DMS 273 (cell line): ENCODE measurements around the gene LDLRAD3.

ENCODE experiments used
- DNase-seq: peaks from one replicate; lab custom pipeline; 2025; ENCODE audit not compliant: unreplicated experiment; lab: John Stamatoyannopoulos, UW

The LDLRAD3 gene

DNA sequence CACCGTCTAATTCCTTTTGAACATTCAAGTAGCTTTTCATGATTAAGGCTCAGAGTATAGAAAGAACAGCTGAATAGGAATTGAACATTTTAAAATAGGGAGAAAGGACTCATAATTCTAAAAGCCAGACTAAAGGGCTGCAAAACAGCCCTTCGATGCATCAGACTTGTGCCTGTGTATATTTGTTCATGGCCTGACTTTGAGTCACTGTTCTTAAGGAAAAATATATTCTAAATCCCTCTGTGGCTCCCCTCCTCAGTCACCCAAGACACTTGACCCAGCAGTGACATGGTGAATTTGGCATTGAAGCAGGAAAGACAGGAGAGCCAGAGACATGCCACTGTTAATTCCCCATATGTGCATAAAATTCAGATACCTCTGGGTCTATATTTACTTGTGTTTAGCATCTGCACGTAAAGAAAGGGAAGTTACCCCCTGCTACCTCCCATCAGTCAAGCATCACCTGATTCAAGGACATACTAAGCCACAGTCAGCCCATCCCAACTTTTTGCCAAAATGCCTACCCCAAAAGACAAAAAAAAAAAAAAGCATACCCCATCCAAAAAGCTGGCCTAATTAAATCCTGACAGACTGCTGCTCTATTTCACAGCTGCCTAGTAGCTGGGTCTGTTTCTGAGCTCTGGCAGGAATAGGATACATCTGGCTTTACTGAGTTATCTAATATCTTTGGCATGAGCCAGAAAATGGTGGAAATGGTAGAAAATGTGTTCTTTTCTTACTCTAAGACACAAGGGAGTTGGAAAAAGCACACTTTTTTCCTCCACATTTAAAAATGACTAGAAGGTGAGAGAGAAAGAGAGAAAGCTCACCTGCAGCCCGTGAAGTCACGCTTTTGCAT, 251.9 kb downstream of the LDLRAD3 start:
- peak; percentile 75 for DNase-seq

DNA sequence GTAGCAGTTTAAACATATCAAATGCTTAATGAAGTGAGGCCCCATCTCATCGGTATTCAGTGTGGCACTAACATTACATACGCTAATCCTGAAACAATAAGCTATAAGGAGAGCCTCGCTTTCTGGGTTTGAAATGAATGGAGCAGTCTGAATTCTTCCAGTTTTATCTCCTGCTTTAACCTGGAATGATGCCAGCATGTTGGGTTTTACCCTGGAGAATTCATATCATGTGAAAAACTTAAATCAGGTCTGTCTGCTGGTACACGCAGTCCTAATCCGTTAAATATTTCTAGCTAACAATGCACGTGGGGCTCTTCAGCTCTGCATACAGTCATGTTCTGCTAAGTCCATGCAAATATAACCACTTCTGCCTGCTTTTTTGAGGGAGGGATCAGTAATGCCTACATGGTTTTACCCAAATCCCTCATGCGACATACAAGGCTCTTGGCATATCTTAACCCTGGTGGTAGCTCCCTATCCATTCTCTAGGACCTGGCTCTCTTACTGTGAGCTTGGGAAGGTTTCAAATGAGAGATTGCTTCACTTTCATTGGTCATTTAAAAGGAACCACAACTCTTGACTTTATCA, 252.6 kb downstream of the LDLRAD3 start:
- DNase-seq, result peak; percentile 42

DNA sequence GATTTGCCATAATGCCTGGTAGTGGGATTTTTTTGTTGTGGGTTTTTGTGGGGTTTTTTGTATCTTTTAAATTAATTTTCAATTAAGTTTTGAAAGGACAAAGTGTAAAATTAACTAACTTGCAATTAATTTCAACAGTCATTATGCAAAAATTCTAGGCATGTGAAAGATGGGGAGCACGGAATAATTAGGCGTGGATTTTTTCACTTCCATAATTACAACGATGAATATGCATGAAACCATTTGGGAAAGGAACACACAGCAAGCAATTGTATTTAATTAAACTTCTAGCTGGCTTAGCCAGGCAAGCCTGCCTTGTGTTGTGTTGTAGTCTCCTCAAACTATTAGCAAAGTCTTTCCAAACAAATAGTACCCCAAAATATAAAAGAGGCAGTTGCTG, 257.5 kb downstream of the LDLRAD3 start:
- no peak for DNase-seq

DNA sequence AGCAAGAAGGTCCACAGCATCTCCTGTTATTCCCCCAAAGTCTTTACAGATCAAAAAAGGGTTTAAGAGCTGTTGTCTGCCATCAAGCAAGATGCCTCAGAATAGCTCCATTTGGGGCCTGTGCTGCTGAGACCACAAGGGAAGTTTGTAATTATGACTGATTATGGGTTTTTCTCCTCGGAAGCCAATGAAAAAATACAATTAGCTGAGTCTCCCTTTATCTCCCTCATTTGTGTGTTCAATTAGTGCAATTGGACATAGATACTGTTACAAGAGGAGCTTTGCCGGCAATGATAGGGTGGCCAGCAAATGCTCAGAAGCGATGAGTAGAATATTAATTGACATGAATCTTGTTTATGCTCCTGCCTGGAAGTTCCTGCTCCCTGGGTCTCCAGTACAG, 261.7 kb downstream of the LDLRAD3 start:
- DNase-seq, result no peak

DNA sequence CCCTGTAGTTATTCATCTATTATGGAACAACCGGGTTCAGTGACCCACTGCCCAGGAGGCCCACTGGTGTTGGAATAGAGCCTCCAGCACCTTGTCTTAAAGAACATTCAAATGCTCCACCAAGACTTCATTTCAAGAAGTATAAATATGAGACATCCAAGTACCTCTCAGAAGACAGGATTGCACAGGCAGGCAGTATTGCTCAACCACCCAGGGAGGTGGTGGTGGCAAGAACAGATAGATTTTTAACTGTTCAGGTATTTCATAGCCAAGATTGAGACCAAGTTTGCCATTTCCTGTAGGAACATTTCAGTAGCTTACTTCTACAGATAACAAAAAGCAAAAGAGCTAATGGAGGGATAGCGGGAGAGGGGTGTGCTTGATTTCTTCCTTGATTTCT, 266.7 kb downstream of the LDLRAD3 start:
- no peak for DNase-seq

DNA sequence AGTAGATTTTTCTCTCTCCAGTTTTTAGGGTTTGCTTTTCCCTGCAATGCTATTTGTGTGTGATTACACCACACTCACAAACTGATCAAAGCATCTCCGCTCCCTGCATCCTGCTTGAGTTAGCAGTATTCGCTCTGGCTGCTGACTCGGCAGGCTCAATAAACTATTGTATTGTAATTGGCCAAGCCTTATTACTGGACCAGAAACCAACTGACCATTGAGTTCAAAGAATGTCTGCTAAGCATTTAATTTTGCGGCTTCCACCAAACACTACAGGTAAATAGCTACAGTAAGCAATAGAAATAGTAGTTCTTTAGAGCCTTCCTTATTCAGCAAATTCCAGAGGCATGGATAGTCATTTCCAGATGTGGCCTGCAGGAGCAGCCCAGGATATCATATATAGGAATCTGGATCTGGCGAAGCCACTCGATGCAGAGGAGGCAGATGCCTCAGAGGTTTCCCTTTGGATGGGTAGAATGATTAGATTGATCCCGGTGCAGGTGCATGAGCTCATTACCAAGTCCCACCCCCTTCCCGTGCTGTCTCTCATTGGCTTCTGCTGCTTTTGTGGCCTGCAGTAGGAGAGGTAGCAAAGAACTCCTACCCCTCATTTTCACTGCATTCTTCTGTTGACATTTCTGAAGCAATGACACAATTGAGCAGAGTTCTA, 268.0 kb downstream of the LDLRAD3 start:
- no peak for DNase-seq

DNA sequence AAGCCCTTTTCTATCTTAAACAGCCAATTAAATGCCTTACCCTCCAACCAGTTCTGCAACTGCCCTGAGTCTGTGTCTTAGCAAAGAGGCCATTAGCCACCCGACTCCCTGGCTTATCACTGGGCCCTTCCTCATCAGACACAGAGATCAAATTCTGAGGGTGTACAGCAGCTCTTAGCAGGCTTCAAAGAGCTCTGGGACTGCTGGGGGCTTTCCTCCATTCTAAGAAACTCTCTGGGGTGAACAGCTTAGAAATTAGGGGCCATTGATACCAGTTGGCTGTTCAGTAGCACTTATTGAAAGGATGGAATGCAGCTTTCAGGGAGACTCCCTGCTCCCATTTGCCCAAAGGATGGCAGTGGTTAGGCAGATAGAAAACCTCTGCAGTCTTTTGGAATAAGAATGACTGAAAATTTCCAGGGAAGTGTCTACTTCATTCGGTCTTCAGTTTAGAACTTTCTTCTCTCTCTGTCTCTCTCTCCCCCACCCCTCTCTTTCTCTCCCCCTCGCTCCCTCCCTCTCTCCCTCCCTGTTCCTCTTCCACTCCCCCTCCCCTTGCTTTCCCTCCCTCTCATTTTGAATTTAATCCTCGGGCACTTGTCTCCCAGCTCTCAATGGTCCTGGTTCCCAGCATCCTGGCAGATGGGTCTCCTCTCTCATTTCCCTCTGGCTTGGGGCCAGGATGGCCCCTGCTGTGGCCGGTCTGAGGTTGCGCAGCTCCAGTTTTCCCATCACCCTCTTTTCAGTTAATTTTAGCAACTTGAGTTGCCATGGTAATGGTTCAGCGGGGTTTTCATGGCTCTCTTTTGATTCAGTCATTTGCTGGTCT, 268.9 kb downstream of the LDLRAD3 start:
- peak; percentile 62 for DNase-seq

DNA sequence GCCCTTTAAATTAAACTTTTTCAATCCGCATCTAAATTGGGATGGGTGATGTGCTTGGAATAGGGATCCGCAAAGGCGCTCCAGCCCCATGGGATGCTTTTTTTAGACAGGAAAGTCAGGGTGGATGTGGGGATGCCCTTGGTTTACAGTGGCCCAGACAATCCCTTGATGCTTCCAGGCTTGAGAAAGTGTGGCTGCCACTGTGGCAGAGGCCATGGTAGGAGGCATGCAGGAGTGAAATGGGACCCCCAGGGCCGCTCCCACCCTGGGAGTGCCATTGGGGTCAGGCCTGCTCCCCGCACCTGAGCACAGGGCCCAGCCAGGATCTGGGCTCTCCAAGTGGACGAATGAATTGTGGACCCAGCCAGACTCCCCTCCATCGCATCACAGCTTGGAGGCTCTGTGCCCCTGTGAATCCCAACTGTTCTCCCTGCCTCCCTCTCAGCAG, 269.6 kb downstream of the LDLRAD3 start:
- no peak for DNase-seq

DNA sequence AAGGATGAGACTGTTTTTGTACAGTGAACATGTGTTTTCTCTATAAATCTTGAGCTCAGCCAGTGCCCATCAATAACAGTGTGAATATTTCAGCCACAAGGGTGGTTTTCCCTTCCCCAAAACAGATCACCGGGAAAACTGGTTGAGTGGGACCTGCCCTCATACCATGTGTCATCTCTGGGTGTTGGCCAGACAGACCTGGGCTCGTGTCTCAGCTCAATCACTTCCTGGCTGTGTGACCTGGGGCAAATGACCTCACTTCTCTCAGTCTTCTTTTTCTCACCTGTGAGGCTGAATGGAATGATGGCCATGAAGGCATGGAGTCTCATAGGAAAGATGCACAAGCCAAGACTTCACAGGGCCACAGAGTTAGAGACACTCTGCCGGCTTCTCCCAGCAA, 270.6 kb downstream of the LDLRAD3 start:
- DNase-seq, result no peak

DNA sequence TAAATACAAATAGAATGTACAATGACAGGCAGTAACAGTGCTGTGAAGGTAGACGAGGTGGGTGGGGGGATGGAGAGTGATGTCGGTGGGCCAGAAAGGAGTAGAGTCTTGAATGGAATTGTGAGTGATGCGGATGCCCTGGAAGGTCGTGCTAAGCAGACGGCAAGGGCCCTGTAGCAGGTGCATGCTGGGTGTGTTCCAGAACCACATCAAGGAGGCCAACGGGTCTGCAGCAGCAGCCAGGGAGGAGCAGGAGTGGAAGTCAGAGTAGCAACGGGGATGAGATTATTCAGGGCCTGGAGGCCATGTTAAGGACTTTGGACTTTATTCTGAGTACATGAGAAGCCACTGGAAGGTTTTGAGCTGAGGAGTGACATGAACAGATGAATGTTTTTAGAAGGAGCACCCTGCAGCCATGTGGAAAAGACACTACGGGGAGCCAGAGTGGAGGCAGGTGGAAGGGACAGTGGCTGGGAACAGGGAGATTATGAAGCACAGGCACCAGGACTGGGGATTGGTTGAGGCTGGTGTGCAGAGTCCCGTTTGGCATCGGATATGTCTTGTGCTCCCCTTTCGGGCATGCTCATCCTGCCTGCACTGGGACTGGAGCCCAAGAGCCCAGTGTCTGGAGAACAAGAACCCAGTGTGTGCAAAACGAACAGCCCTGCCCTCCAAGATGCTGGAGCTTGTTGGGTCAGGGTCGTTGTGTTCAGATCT, 271.3 kb downstream of the LDLRAD3 start:
- no peak for DNase-seq

DNA sequence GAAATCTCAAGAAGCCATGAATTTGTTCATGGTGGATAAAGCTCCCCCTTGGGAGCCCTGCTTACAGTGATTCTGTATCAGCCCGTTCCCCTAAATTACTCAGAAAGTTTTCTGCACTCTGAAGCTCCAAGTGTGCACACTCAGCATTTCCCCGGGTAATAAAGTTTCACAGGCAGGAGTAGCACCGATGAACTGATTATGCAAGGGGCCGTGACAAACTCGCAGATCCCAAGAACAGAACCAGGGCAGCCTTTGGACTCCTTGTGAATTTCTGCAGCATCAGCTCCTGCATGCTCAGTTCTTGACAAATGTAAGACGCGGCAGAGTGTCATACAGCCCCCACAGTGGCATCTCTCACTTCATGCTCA, 271.8 kb downstream of the LDLRAD3 start:
- DNase-seq, result no peak

DNA sequence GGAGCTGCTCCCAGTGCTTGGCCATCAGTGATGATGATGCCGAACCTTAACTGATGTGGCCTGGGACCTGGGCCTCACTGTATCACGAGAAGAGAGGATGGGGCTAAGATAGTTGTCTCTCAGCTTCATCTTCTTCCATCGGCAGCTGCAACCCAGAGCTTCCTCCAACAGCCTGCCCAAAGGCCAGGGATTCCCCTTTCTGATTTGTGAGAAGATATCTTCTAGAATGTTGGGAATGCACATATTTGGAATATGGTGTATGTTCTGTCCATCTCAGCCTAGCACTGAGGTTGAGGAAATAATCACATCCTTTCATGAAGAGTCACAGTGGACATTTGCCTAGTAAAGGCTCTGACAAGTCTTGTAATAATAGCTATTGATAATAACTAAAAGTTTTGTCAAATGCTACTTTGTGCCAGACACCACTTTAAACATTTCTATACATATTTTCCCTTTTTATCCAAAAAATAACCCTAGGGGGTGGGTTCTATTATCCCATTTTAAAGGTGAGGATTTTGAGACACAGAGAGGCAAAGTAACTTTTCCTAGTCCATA, 272.3 kb downstream of the LDLRAD3 start:
- DNase-seq, result no peak

DNA sequence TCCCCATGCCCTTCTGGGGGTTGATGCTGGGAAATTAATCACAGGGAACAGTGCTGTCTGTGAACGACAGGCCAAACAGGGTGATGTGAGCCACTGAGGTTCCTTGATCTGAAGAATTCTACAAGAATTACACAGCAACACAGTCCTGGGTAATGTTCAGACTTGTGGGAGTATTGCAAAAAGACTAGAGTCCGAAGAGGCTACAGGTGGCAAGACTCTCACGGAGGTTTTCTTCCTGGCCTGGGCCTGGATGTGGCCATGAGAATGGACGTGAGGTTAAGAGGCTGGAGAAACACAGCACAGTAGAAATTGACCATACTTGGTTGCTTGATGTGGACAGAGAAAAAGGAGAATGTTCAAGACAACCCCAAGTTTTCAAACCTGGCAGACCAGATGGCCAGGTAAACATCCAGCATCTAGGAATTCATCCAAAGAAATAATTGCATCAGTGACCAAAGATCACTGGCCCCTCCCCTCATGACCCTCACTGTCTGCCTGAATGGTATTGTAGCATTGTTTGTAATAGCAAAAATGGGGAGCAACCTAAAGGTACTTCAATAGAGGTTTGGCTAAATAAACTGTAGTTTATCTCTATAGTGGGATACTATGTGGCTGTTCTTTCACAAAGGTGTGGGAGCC, 274.5 kb downstream of the LDLRAD3 start:
- no peak for DNase-seq

DNA sequence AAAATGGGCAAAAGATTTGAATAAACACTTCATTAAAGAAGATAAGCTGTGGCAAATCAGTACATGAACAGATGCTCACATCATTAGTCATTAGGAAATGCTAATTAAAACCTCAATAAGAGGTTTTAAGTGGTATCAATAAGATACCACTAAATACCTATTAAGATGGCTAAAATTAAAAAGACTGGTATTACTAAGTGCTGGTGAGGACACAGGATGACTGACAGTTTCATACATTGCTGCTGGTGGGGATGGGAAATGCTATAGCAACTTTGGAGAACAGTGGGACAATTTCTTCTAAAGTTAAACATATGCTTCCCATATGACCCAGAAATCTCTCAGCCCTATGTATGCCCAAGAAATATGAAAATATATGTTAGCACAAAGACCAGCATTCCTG, 276.1 kb downstream of the LDLRAD3 start:
- no peak for DNase-seq

DNA sequence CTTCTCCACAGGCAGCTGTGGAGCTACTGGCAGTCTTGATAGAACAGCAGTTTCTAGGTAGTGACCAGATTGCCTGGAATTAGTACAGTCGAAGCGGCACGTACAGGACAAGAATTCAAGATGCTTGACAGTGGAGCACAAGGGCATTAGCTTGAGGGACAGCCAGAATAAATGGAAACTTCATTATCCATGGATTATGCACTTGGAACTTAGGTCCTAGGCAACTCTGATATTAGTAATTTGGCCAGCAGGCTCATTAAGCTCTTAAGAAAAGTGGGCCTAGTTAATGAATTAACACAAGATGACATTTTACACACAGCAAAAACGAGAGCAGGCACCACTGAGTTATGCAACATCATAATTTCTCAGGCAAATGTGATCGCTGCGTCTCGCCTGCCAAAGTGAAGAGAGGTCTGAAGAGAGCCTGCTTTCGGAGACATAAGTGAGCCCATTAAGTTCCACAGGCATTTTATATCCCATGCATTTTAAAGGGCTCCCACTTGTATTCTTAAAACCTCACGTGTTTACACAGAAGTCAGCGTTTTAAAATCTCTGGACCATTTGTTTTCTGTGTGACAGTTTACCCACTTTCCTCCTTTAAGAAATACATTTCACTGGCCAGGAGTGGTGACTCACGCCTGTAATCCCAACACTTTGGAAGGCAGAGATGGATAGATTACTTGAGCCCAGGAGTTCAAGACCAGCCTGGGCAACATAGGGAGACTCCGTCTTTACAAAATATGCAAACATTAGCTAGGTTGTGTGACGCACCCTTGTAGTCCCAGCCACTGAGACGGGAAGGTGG, 279.2 kb downstream of the LDLRAD3 start:
- DNase-seq, result peak; percentile 61

DNA sequence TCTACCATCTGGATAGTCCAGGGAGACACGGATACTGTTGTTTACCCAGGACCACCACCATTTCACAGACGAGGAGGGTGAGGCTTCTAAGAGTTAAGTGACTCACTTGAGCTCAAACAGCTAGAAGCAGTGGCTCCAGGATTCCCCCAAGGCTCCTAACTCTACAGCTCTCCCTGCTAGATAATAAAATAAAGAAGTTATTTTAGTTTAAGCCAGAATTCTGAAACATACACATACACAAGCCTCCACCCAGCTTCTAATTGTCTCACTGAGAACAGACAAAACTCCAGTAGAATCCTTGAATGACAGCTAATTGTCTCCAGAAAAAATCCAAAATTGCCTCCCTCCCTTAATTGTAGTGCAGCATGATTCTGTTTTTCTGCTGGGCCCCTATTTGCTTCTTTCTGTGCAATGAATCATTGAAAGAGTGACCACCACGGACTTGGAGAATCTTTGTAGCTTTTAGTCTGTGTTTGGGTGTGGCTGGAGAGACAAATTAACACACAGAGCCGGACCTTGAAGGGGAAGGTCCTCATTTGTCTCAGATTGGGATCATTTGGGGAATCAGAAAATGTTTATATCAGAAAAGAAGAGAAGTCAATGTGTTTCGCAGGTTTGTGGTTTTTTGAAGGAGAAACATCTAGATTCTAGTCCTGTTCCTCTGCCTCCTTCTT, 280.5 kb downstream of the LDLRAD3 start:
- DNase-seq, result peak; percentile 8

DNA sequence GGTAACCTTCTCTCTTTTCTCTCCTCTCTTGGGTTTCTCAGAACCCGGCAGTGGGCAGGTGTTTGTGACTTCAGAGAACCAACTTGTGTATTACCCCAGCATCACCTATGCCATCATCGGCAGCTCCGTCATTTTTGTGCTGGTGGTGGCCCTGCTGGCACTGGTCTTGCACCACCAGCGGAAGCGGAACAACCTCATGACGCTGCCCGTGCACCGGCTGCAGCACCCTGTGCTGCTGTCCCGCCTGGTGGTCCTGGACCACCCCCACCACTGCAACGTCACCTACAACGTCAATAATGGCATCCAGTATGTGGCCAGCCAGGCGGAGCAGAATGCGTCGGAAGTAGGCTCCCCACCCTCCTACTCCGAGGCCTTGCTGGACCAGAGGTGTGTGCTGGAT, 283.2 kb downstream of the LDLRAD3 start:
- no peak for DNase-seq

DNA sequence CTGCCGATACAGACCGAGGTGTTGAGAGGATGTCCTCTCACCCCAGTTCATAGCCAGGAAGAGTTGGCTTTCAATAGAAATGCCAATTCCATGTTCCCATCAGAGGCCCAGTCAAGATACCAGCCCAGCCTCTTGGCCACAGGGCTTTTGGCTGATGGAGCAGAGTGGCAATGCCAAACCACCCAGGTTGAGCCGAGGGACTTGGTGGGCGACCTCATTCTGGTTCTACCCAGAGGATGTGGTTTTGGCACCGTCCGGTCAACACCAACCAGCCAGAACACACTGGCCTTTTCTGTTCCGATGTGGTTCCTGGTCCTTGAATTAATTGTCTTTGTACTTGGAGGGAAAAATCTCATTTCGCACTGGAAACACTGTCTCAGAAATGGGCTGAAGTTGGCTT, 284.8 kb downstream of the LDLRAD3 start:
- no peak for DNase-seq
